ENCODE data around the gene UXT.
"Not testable (repeated sequence)": the region's sequence is repeated elsewhere in the genome, so short reads cannot be mapped to it uniquely, and the experiment has no call there.

UXT gene

GRCh38 chrX:47611926-47612325 lies 47.1 kb downstream of the UXT start:
- H3K9me3 Mint-ChIP-seq: no peaks in the 10 kb centered on the region
- no peak overlapping the region for H3K27ac Mint-ChIP-seq
- H3K4me3 Mint-ChIP-seq: no peak overlapping the region
- no peak for ATAC-seq
- peaks cover 19% of the 10 kb centered on the region for H3K27me3 Mint-ChIP-seq
- no peaks in the 10 kb centered on the region for H3K36me3 Mint-ChIP-seq
- peaks cover 9% of the 10 kb centered on the region for H3K4me1 Mint-ChIP-seq

GRCh38 chrX:47611489-47611888 lies 47.5 kb downstream of the UXT start:
- ATAC-seq: no peak
- H3K4me3 Mint-ChIP-seq: no peak overlapping the region
- peaks cover 15% of the 10 kb centered on the region for H3K27me3 Mint-ChIP-seq
- H3K9me3 Mint-ChIP-seq: no peaks in the 10 kb centered on the region
- H3K36me3 Mint-ChIP-seq: no peaks in the 10 kb centered on the region
- peaks cover 9% of the 10 kb centered on the region for H3K4me1 Mint-ChIP-seq
- no peak overlapping the region for H3K27ac Mint-ChIP-seq

GRCh38 chrX:47610511-47610910 lies 48.5 kb downstream of the UXT start:
- Mint-ChIP-seq H3K9me3 (no peaks in the 10 kb centered on the region), H3K4me1 (peaks cover 9% of the 10 kb centered on the region), H3K36me3 (no peaks in the 10 kb centered on the region), H3K27ac (no peak overlapping the region), H3K4me3 (no peak overlapping the region), H3K27me3 (peaks cover 7% of the 10 kb centered on the region)
- ATAC-seq: no peak

- ATAC-seq: no peak
- peaks cover 7% of the 10 kb centered on the region for H3K27me3 Mint-ChIP-seq
- no peak overlapping the region for H3K4me3 Mint-ChIP-seq
- no peak overlapping the region for H3K27ac Mint-ChIP-seq
- H3K9me3 Mint-ChIP-seq: no peaks in the 10 kb centered on the region
- no peaks in the 10 kb centered on the region for H3K36me3 Mint-ChIP-seq
- peaks cover 9% of the 10 kb centered on the region for H3K4me1 Mint-ChIP-seq
Observed at GRCh38 chrX:47608130-47608810, 50.7 kb downstream of the UXT start.

- Mint-ChIP-seq H3K27me3 (no peaks in the 10 kb centered on the region), H3K9me3 (no peaks in the 10 kb centered on the region), H3K27ac (no peak overlapping the region), H3K4me3 (no peak overlapping the region), H3K36me3 (no peaks in the 10 kb centered on the region), H3K4me1 (peaks cover 9% of the 10 kb centered on the region)
- no peak for ATAC-seq
Observed at GRCh38 chrX:47607091-47607490, 51.9 kb downstream of the UXT start.

- Mint-ChIP-seq H3K4me3 (no peak overlapping the region), H3K36me3 (no peaks in the 10 kb centered on the region), H3K4me1 (peaks cover 9% of the 10 kb centered on the region), H3K27ac (no peak overlapping the region), H3K27me3 (no peaks in the 10 kb centered on the region), H3K9me3 (no peaks in the 10 kb centered on the region)
- ATAC-seq: no peak
Observed at GRCh38 chrX:47605024-47605423, 54.0 kb downstream of the UXT start.

- H3K27me3 Mint-ChIP-seq, H3K36me3 Mint-ChIP-seq, H3K4me1 Mint-ChIP-seq, ATAC-seq, H3K4me3 Mint-ChIP-seq, H3K9me3 Mint-ChIP-seq, H3K27ac Mint-ChIP-seq: not testable (repeated sequence)
Observed at GRCh38 chrX:47603125-47603524, 55.9 kb downstream of the UXT start.
